Globus pallidus (tissue), 1 donor: ENCODE measurements around the gene GPC3.
"Not testable (repeated sequence)": the region's sequence is repeated elsewhere in the genome, so short reads cannot be mapped to it uniquely, and the experiment has no call there.

Experiments
- DNase-seq: peaks from one replicate; pipeline ENCODE4 v3.0.0-alpha.2; 2015; ENCODE audit warnings: low spot score

The GPC3 gene

DNA sequence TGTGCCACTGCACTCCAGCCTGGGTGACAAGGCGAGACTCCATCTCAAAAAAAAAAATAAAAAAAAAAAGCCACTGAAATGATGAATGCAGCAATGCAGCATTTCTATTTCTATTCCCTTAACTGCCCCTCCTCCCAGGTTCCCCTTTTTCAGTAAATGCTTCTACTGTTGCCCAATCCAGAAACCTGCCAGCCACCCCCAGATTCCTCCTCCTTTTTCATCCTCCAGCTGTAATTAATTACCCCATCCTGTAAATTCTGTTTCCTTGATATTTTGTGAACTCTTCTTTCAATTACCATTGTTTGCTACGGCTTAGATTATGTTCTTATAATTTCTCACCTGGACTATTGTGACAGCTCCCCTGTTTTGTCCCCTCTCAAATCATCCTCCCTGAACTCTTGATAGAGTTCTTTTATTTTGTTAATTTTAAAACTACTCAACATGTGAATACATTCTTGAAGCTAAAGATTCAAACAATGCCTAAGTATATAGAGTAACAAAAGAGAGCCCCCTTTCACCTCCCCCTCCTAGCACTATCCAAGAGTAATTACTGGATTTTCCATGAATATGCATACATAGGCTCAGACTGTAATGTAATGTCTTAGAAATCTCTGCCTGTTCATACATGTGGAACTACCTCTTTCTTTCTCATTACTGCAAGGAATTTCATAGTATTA is 429.5 kb downstream of the GPC3 start:
- DNase-seq: no peak

DNA sequence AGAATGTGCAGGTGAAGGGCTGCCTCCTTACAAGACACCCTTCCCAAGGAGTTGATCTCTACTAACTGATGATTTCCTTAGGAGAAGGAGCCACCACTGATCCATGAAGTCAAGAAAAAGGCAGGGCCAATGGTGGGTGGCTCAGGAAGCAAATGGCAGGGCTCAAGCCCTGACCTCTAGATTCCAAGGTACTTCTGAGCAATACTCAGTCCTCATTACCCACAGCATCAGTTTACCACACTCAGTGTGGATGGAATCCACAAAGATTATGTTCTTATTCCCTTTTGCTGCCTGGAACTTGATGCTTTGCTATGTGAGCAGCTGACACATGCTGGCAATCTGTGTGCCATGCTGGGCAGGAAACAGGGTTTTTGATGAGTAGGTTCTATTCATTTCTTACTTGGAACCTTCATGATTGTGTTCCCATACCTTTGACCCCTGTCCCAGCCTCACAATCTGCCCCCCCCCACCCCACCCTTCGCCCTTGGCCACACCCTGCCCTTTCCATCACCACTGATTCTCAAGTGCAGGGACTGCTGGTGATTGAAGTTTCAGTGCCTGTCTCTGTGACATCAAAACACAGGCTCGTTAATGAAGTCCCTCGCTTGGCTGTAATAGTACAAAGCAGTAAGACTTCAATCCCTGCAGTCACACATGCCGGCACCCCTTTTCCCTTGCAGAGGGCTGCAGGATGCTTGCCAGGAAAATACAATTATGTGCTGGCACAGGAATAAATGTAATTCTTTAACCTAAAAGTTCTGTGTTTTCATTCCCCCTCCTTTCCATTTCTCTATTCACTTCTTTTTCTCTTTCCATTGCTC is 434.5 kb downstream of the GPC3 start:
- DNase-seq: no peak

DNA sequence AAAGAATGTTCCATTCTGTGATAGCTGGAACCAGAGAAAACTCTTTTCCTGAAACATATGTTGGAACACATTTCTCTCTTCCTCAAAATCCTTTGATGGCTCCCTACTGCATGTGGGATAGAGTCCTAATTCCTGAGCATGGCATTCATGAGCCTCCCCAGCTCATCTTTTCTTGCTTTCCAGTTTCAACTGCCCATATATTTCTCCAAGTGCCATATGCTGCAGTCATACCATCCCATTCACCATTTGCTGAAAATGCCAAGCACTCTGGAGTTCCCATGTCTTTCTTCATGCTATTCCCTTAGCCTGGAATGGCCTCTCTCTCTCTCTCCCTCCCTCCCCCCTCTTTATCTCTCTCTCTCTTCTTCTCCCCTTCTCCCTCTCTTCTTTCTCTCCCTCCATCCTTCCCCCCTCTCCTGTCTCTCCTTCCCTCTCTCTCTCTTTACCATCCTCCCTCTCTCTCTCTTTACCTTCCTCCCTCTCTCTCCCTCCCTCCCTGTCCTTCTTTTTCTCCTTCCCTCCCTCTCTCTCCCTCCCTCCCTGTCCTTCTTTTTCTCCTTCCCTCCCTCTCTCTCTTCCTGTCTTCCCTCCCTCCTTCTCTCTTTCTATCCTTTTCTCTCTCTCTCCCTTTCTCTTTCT is 436.0 kb downstream of the GPC3 start:
- no peak for DNase-seq

DNA sequence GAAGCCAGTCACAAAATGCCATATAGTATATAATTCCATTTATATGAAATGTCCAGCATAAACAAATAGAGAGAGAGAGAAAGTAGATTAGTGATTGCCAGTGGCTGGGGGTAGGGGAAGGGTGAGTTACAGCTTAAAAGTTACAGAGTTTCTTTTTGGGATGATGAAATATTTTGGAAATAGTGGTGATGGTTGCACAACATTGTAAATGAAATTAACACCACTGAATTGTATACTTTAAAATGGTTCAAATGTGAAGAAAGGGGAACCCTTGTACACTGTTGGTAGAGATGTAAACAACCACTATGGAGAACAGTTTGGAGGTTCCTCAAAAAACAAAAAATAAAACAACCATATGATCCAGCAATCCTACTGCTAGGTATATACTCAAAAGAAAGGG is 439.0 kb downstream of the GPC3 start:
- DNase-seq: no peak

DNA sequence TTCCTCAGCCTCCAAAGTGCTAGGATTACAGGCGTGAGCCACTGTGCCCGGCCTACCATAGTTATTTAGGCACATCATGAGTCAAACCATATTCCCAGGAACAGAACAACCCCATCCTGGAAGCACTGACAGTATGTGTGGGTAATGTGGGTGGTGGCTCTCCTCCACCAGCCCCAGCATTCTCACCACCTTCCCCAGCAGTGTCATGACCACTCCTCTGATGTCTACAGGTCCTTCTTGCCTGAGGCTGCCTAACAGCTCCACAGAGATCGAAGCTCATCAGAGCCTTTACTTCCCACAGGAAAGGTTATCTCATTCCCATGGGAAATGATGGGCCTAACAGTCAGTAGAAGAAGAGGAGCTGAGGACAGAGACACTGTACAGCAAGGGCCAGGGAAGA is 440.6 kb downstream of the GPC3 start:
- no peak for DNase-seq

DNA sequence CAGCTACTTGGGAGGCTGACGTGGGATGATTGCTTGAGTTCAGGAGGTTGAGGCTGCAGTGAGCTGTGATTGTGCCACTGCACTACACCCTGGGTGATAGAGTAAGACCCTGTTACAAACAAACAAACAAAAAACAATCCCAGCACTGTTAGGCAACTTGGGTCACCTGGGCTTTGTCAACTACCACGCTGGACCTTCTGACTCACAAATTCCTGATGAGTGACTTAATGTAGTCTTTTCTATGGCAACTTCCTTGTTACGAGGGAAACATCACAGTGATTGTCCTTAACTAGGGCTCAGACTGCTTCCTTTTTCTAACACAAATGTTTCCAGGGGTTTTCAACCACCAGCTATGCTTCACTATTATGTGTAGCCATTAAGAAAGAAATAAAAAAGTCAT is 441.3 kb downstream of the GPC3 start:
- no peak for DNase-seq

DNA sequence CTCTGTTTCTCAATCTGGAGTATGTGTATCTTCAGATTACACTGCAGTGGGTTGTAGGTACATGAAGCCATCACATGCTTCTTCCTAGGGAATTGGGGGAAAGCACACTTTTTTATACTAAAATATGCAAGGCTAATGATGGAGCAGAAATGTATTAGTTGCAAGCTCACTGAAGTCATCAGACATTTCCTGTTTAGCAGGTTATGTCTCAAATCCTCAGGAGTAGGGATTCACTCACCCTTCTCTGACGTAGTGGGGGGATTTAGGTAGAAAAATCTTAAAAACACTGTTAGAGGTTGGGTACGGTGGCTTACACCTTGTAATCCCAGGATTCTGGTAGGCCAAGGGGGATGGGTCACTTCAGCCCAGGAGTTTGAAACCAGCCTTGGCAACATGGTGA is 441.7 kb downstream of the GPC3 start:
- DNase-seq: no peak

DNA sequence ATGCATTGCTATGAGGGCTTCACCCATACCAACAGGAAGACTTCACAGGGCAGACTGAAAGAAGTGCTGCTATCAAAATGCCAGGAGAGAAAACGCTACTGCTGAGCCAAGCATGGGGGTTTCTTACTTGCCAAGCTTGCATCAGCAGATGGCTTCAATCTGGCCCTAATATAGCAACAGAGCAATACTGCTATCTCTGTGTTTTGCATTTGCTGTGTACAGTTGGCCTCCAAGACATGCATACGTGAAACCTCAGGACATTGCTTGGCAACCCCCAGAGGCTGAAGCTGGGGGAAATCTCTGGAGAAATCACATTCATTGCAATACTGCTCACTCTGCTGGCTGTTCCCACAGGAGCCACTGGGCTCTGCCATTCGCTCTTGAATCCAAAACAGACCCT is 442.9 kb downstream of the GPC3 start:
- DNase-seq: no peak

DNA sequence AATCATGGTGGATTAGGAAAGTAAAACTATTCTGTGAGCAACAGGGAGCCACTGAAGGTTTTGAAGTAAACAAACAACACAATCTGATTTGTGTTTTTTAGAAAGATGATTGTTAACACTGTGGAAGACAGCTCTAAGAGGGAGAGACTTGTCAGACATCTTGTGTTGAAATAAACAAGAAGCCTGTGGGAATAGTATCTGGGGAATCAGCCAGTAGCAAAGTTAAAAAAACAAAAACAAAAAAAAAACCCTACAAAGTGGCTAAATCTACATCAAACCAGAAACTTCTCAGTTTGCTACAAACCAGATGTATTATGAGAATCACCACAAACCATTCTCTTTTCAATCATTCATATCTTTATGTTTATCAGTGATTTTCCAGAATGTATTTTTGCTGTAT is 444.4 kb downstream of the GPC3 start:
- DNase-seq: no peak

DNA sequence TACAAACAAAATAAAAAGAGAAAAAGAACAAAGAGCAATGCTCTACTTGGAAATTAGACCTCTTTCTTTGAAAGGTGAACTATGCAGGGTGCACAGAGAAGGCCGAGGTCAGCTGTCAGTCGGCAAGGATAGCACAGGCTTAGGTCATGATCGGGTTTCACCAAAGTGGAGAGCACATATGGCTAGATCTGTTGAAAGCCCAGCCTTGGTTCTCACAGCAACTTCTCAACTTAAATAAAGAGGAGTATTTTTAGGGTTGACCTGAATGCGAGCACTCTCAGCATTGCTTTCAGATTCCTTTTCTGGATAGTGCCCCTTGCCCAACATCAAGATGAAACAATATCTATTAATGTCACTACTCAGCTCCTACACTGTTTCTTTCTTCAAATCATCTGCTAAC is 447.2 kb downstream of the GPC3 start:
- DNase-seq: no peak

DNA sequence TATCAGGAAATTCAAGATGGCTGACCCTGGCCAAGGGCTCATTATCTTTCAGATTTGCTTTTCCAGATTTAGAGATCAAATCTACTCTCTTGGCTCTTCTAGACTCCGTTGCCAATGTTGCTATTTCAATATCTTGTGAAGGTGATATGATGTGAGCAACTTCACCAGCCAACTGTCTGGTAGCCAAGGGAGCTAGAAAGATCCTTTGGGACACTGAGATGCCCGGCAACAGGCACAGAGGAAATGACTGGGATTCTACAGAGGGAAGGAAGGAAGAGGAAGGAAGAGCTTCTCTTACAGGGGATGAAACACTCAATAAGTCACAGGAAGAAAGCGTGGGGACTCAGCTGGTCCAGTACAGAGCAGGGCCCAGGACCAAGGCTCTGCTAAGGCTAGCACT is 448.3 kb downstream of the GPC3 start:
- no peak for DNase-seq

DNA sequence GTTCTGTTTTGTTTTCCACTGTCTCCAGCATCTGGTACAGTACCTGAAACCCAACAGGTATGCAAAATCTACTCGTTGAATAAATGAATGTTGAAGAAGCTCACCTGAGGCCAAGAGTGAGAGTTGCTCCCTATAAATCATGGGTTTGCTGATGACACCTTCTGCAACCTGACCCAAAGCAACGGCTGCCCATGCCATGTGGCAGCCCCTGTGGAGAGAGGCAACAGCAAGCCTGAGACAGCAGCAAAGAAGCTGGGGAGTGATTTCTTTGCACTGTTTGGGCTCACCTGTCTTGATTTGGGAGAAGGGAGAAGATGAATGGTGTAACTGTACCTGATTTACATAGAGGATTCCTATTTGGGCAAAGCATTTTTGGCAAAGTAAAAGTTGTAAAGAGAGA is 450.3 kb downstream of the GPC3 start:
- no peak for DNase-seq

DNA sequence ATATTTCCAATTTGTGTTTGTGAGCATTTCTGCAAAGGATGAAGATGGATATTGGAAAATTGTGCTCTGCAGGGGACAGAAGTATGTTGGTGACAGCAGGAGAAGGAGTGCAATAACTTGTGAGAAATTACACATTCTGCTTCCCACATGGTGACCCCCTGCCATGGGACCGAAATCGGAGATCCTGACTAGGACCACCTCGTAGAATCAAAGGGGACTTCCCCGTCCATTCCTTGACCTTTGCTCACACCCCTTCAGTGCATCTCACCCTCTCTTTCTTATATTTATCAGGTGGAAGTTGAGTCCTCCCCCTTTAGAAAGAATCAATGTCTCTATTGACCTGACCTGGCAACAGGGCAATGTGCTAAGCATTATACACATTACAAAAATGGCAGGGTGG is 451.2 kb downstream of the GPC3 start:
- DNase-seq: no peak

DNA sequence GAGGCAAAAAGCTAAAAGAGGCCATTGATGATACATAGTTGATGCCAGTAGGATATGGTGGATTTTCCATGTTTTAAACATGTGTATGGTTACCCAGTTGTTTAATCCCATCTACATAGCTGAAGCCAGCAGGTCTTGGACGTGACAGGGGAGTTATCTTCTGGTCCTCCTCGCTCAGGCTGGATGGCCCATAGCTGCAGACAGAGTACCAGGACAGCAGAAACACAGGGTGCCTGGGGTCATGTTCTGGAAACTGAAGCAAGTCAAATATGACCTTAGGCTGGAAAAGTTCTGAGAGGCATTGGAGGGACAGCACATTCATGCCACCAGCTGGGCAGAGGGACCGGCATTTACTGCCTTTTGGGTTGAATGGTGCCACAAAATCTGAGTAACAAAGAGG is 452.1 kb downstream of the GPC3 start:
- no peak for DNase-seq

DNA sequence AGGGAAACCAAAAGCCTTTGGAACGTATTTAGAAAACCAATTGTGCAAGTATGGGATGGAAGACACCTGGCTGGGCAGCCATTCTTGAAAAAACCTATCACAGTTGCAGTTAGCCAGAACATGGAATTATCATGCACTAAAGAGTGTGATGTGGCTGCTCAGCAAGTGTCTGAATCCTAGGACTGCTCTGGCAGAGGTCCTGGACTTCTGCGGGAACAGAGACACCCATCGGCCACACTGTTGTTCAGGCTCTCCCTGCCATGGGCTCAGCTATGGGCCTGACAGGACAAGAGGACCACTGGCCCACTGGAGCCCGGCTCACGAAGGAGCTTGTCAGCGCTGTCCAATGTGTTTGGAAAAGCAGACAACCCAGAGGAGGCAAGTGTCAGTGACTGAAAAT is 454.4 kb downstream of the GPC3 start:
- DNase-seq: no peak

DNA sequence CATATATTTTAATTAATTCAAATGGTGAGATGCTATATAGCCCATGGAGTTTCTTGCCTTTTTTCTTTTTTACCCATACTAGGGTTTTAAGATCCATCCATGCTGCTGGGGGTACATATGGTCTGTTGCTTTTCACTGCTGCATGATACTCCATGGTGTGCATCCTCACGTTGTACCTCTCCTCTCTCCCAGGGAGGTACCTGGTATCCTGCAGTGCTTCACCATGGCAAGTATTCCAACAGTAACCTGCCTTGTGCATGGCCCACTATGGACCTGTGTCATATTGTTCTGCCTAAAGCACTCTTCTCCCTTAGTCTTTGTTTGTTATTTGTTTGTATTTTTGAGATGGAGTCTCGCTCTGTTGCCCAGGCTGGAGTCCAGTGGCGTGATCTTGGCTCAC is 455.8 kb downstream of the GPC3 start:
- DNase-seq: no peak

DNA sequence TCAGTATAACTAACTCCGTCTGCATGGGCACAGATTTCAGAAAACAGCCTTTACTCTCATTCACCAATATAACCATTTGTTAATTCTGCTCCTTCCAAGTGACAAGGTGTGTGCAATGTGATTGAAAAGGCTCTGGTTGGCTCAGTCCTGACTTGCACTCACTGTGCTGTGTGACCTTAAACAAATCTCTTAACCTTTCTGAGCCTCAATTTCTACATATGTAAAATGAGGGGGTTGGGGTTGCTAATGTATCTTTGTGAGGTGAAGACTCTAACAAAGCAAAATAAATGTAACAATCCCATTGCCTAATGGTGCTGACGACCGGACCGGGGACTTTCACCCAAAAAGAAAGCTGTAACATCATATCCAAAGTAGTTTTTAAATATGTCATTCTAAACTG is 457.6 kb downstream of the GPC3 start:
- no peak for DNase-seq

DNA sequence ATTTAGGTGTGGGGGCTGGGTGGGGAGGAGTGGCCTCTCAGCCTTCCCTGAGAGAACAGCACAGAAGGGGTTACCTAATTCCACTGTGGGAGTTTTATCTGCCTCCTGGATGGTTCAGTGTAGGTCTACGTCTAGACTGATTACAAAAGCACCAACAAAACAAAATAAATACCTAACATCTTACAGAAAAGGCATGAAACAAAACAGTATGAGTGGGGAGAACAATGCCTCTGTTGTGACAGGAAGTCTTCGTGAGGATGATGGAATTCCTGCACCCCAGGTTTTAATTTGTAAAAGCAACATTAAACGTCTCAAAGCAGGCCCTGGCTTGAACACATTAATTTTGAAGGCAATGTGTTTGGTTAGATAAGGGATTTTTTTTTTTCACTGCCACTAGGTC is 458.0 kb downstream of the GPC3 start:
- DNase-seq: no peak

DNA sequence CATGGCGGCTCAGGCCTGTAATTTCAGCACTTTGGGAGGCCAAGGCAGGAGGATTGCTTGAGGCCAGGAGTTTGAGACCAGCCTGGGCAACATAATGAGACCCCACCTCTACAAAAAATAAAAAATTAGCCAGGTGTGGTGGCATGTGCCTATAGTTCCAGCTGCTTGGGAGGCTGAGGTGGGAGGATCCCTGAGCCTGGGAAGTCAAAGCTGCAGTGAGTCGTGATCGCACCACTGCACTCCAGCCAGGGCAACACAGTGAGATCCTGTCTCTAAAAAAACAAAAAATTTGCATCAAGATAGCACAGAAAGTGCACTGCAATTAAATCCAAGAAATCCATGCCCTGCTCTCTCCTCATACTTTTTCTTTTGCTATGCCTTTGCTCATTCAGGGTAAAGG is 458.6 kb downstream of the GPC3 start:
- not testable (repeated sequence) for DNase-seq

DNA sequence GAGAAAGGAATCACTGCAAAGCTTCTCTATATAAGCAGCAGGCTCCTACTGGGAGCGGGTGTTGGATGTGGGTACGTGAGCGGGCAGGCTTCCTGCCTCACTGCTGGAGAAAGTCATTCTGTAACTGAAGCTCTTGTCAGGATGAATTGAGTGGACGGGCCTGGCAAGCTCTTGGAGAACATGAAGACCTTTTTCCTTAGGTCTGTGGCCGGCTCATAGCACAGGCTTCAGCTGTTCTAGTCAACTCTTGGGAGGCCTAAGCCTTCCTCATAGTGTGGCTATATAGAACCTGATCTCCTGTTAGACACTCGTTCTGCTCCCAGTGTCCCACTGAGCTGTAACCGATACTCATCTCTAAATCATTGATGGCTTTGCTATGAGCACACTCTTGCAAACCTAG is 461.9 kb downstream of the GPC3 start:
- DNase-seq: no peak

DNA sequence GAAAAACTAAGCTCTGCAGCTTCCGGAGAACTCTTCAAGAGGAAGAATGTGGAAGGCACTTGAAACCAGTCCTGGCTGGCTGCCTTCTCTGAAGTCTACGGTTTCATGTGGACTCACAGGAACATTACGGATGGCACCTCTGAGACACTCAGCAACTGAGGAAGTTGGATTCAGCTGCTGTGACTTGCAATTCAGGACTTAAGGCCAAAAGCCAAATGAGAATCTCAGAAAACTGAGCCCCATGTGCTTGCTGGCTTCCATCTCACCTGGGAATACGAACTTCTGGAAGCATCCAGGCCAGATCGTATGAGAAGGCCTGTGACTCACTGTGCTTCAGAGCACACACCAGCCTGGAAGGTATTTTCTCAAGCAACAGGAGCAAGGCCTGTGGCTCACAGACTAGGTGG is 462.3 kb downstream of the GPC3 start:
- DNase-seq: no peak

DNA sequence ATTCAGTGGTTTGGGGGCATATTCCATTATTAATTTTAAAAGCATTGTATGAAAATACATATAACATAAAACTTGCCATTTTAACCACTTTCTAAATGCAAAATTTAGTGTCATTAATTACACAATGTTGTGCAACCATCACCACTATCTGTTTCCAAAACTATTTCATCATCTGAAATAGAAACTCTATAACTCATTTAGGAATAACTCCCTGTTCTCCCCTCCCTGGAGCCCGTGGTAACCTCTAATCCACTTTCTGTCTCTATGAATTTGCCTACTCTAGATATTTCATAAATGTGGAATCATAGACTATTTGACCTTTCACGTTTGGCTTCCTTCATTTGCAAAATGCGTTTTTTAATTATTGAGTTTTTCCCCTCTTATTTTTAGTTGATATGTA is 468.7 kb downstream of the GPC3 start:
- DNase-seq: no peak

DNA sequence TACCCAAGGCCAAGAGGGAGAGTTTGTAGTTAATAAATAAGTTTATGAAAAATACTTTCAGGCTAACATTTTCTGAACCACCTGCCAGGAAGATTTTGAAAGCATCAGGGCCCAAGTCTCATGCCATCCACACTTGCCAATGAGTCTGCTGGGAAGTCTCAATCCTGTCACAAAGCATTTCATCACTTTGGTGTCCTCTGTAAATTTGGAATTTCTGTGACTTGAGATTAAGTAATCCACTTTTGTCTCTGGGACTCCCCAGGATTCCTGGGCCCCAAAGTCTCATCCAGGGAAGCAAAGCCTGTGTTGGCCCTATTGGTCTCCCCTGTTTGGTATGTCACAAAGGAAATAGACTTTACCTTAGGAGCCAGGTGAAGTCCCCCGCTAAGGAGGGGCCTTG is 470.9 kb downstream of the GPC3 start:
- no peak for DNase-seq
